ENCODE data around the gene FBXL17. TPM values are rescaled to one million over a fixed set of nuclear protein-coding genes. Genes with fewer than 3 reads are reported as not detected.

Gene FBXL17
- total RNA-seq, 1 experiment from 2014 or later, result 5.3 TPM

GRCh38 chr5:108260117-108260857, 121.6 kb downstream of the FBXL17 start:
- WGBS (ENCODE audit: extremely low coverage, insufficient read length, low lambda C conversion rate), result no CpG with 5 or more reads among the region's 8 CpGs
- Histone ChIP-seq H3K4me2 (ENCODE audit: insufficient read depth, insufficient read length, low read length) (no peak overlapping the region), H3K9me3 (ENCODE audit: control insufficient read depth, low read depth, low read length) (no peaks in the 10 kb centered on the region)

More at GRCh38 chr5:108260117-108260857, 121.6 kb downstream of the FBXL17 start:
- H4K91ac ChIP-seq (ENCODE audit: insufficient read length, low read depth, low read length), result no peak overlapping the region
- H2BK15ac ChIP-seq (ENCODE audit: low read depth, low read length), result no peak overlapping the region
- Mint-ChIP-seq H3K4me3 (no peak overlapping the region), H3K27ac (peak overlapping the region in 2 of 3 experiments; percentile 6 to 76; a peak in 2 of 7 replicates), H3K4me1 (peaks cover 10 to 14% of the 10 kb centered on the region in 2 experiments), H3K27me3 (ENCODE audit: low read depth) (no peaks in the 10 kb centered on the region), H3K36me3 (ENCODE audit: insufficient read depth in 1 of 3, low read depth in 3 of 3) (no peaks in the 10 kb centered on the region), H3K9me3 (no peaks in the 10 kb centered on the region)
- H3K4me1 ChIP-seq (ENCODE audit: insufficient read depth, low read length), result no peaks in the 10 kb centered on the region
- H3K79me2 ChIP-seq (ENCODE audit: insufficient read depth, low read length), result 0 out of 2 replicates have a peak, but pooled peaks cover 2% of the 10 kb centered on the region
- H4K8ac ChIP-seq (replicated peaks; ENCODE audit: insufficient read length, low read depth, low read length), result no peak overlapping the region
- no peak overlapping the region for H2AFZ ChIP-seq (ENCODE audit: low read length)
- H2BK120ac ChIP-seq (ENCODE audit: low read depth, low read length, poor library complexity, severe bottlenecking), result no peak overlapping the region
- no peak overlapping the region for H4K5ac ChIP-seq (ENCODE audit: insufficient read length, low read depth, low read length)
- H3K23me2 ChIP-seq (ENCODE audit: insufficient read length, low read depth, low read length, poor library complexity, severe bottlenecking), result no peaks in the 10 kb centered on the region
- H2BK12ac ChIP-seq (ENCODE audit: insufficient read length, low read depth, low read length), result no peak overlapping the region
- no peak overlapping the region for H3K14ac ChIP-seq (ENCODE audit: insufficient read depth, low read length)
- peak; percentile 80 for DNase-seq
- H4K20me1 ChIP-seq (ENCODE audit: control insufficient read depth, insufficient read depth, insufficient read length), result no peaks in the 10 kb centered on the region
- H3K27me3 ChIP-seq (ENCODE audit: insufficient read depth, low read length), result no peaks in the 10 kb centered on the region
- no peak overlapping the region for H2AK5ac ChIP-seq (ENCODE audit: insufficient read length, low read length)
- no peak overlapping the region for H3K18ac ChIP-seq (ENCODE audit: insufficient read length, low read depth, low read length)
- H3K4ac ChIP-seq (ENCODE audit: low read depth, low read length), result no peak overlapping the region
- no peak overlapping the region for H3K56ac ChIP-seq (ENCODE audit: insufficient read length, low read depth, low read length)
- H3T11ph ChIP-seq (ENCODE audit: low read length), result no peak overlapping the region
- H3K27ac ChIP-seq (ENCODE audit: insufficient read length, low read depth, low read length), result no peak overlapping the region
- H2BK20ac ChIP-seq (ENCODE audit: low read depth, low read length, poor library complexity, severe bottlenecking), result no peak overlapping the region
- TF ChIP-seq CTCF (conservative IDR thresholded peaks at IDR 0.05), result peak; percentile 97
- no peak overlapping the region for H3K23ac ChIP-seq (ENCODE audit: insufficient read length, low read depth, low read length)
- no peak overlapping the region for H3K9ac ChIP-seq (ENCODE audit: extremely low read depth, insufficient read length, low read length)
- H3K79me1 ChIP-seq (ENCODE audit: insufficient read depth, low read depth, low read length, poor library complexity, severe bottlenecking), result no peaks in the 10 kb centered on the region
- H2BK5ac ChIP-seq (ENCODE audit: insufficient read length, low read length), result no peak overlapping the region
